Naive thymus-derived CD4-positive, alpha-beta T cell (primary cell): ENCODE results near the gene MICA. TPM values are rescaled to one million over a fixed set of nuclear protein-coding genes. Genes with fewer than 3 reads are reported as not detected.

ENCODE experiments used
- ATAC-seq: fragments of 150-1000 bp; cut with Tn5 transposase; 2 replicates; pipeline ENCODE4 v1.10.0; 2021; ENCODE audit warnings: mild to moderate bottlenecking, moderate library complexity
- CTCF ChIA-PET: fragments of 350-600 bp; sonication (Branson Sonifier 250); formaldehyde crosslinking; loops from one replicate; lab custom pipeline; 2021; ENCODE audit warnings: antibody characterized with exemption; lab: Charles Lee
- POLR2A ChIA-PET: fragments of 350-600 bp; sonication (Branson Sonifier 250); formaldehyde crosslinking; loops from one replicate; lab custom pipeline; 2021; ENCODE audit warnings: antibody characterized with exemption, inconsistent platforms; lab: Charles Lee
- DNase-seq, 9 donors: peaks; one replicate each; pipeline versions ENCODE4 v3.0.0 to v3.0.0-alpha.2; 2020 to 2022; ENCODE audit warnings: mixed read lengths in 1 of 9
- H3K27ac ChIP-seq: one replicate; pipeline ENCODE4 v1.7.0; 2013; ENCODE audit warnings: mild to moderate bottlenecking, low read depth, low read length, moderate library complexity
- H3K27me3 ChIP-seq, 2 donors: one replicate each; pipeline ENCODE4 v1.7.0; 2013; ENCODE audit warnings: low read length in 2 of 2, mild to moderate bottlenecking in 2 of 2, moderate library complexity in 2 of 2; ENCODE audit not compliant: control insufficient read depth in 2 of 2, insufficient read depth in 2 of 2
- H3K36me3 ChIP-seq, 3 experiments: 1 replicate in 2 of 3; 2 replicates in 1 of 3; pipeline ENCODE4 v1.7.0; 2013; ENCODE audit warnings: low read length in 3 of 3, mild to moderate bottlenecking in 3 of 3, moderate library complexity in 1 of 3; ENCODE audit not compliant: insufficient read depth in 3 of 3, control insufficient read depth in 2 of 3
- H3K4me1 ChIP-seq, 2 donors: one replicate each; pipeline ENCODE4 v1.7.0; 2013; ENCODE audit warnings: low read length in 2 of 2, mild to moderate bottlenecking in 2 of 2, moderate library complexity in 1 of 2; ENCODE audit not compliant: control insufficient read depth in 2 of 2, insufficient read depth in 2 of 2
- H3K4me3 ChIP-seq: 2 replicates; pipeline ENCODE4 v1.7.0; 2013; ENCODE audit warnings: mild to moderate bottlenecking, low read length
- H3K9me3 ChIP-seq, 3 experiments: 1 replicate in 2 of 3; 2 replicates in 1 of 3; pipeline ENCODE4 v1.7.0; 2013; ENCODE audit warnings: low read length in 3 of 3; ENCODE audit not compliant: control insufficient read depth in 2 of 3
- H3K27ac Mint-ChIP-seq, 9 donors: one replicate each; pipeline ENCODE4 v1.8.0; 2020 to 2022; ENCODE audit warnings: mixed read lengths in 9 of 9, mild to moderate bottlenecking in 8 of 9, moderate library complexity in 5 of 9, inconsistent platforms in 2 of 9
- H3K27me3 Mint-ChIP-seq, 5 donors: one replicate each; pipeline ENCODE4 v1.8.0; 2021 to 2022; ENCODE audit warnings: mixed read lengths in 5 of 5, mild to moderate bottlenecking in 1 of 5
- H3K36me3 Mint-ChIP-seq, 5 donors: one replicate each; pipeline ENCODE4 v1.8.0; 2020 to 2022; ENCODE audit warnings: mixed read lengths in 5 of 5, mild to moderate bottlenecking in 3 of 5, inconsistent platforms in 1 of 5
- H3K4me1 Mint-ChIP-seq, 7 donors: one replicate each; pipeline ENCODE4 v1.8.0; 2020 to 2022; ENCODE audit warnings: mixed read lengths in 7 of 7, mild to moderate bottlenecking in 3 of 7, inconsistent platforms in 1 of 7
- H3K4me3 Mint-ChIP-seq, 10 donors: one replicate each; pipeline ENCODE4 v1.8.0; 2020 to 2022; ENCODE audit warnings: mild to moderate bottlenecking in 10 of 10, mixed read lengths in 10 of 10, moderate library complexity in 6 of 10, inconsistent platforms in 2 of 10
- H3K9me3 Mint-ChIP-seq, 11 donors: one replicate each; pipeline ENCODE4 v1.8.0; 2020 to 2022; ENCODE audit warnings: mixed read lengths in 11 of 11, mild to moderate bottlenecking in 4 of 11, inconsistent platforms in 1 of 11, moderate library complexity in 1 of 11
- intact Hi-C, 2 donors: fragments of 100-400 bp; cut with micrococcal nuclease; formaldehyde crosslinking; loops; one replicate each; pipeline ENCODE4 v1.15.1; 2023
- polyA plus RNA-seq, 2 donors: library from polyadenylated mRNA; unstranded; fragments of 300-500 nt; fragmentation: Illumina TruSeq; gene quantifications; one replicate each; pipeline ENCODE4 v1.2.3, GENCODE V29; 2021
- total RNA-seq, 6 experiments: library from RNA in 5 of 6; stranded (reverse) in 5 of 6; gene quantifications; 1 replicate in 5 of 6; 2 replicates in 1 of 6; pipeline ENCODE4 v1.2.3 and lab custom pipeline; 2021 to 2026

MICA gene
- total and polyA plus RNA-seq, 7 experiments from 2014 or later: 4.3 to 17.4 (median 13.8) TPM

- peaks cover 18 to 38% (median 32%) of the 10 kb centered on the region in 3 experiments for H3K36me3 ChIP-seq
- ATAC-seq: peak; percentile 90
- H3K4me1 ChIP-seq: peaks cover 28 to 33% of the 10 kb centered on the region in 2 donors
- Mint-ChIP-seq H3K9me3 (peaks cover 0 to 11% (median 3%) of the 10 kb centered on the region in 11 donors), H3K36me3 (peaks cover 0 to 64% (median 39%) of the 10 kb centered on the region in 5 donors), H3K4me1 (peaks cover 49 to 66% (median 58%) of the 10 kb centered on the region in 7 donors), H3K27ac (peak within 1 kb of the TSS; percentile 99 to 100 (median 100)), H3K27me3 (peaks cover 0 to 19% (median 0%) of the 10 kb centered on the region in 5 donors), H3K4me3 (peak within 1 kb of the TSS; percentile 80 to 100 (median 98))
- H3K4me3 ChIP-seq: peak within 1 kb of the TSS; percentile 68
- intact Hi-C loops: loop anchor here (1.0 to 10.0 kb wide), 11 partner anchors 10 to 1615 kb away; partner anchors contain the start of genes HLA-C (in 2 of the 2), MRPS18B (in 2 of the 2), PPP1R10 (in 2 of the 2) and HLA-A (in 1 of the 2)
- peak; percentile 65 to 91 (median 82) for DNase-seq
- peak within 1 kb of the TSS; percentile 100 for H3K27ac ChIP-seq
- no peaks in the 10 kb centered on the region for H3K9me3 ChIP-seq
- CTCF ChIA-PET: interaction anchor here (2.2 kb wide), 1 partner anchor 10 kb away, joined by 12 read pairs; no protein-coding TSS in a partner anchor
- POLR2A ChIA-PET: interaction anchor here (0.6 to 4.4 kb wide), 11 partner anchors 8 to 864 kb away, joined by 3 to 63 read pairs (median 4); no protein-coding TSS in a partner anchor
- H3K27me3 ChIP-seq: no peaks in the 10 kb centered on the region
Observed at GRCh38 chr6:31356946-31357466, 46.4 kb upstream of the MICA start, which contains the start of gene HLA-B. TSS of gene HLA-B (minus strand) at chr6:31357179. CDS start at chr6:31357158, 21 bp downstream.

- ChIA-PET POLR2A (interaction anchor here (0.6 to 4.4 kb wide), 14 partner anchors 9 to 865 kb away, joined by 3 to 63 read pairs (median 4); no protein-coding TSS in a partner anchor), CTCF (interaction anchor here (1.3 to 2.2 kb wide), 3 partner anchors 9 to 163 kb away, joined by 3 to 12 read pairs (median 5); no protein-coding TSS in a partner anchor)
- H3K27ac ChIP-seq: peak overlapping the region; percentile 100
- peak overlapping the region; percentile 68 for H3K4me3 ChIP-seq
- H3K9me3 ChIP-seq: no peaks in the 10 kb centered on the region
- Mint-ChIP-seq H3K27ac (peak overlapping the region; percentile 99 to 100 (median 100)), H3K4me1 (peaks cover 41 to 58% (median 50%) of the 10 kb centered on the region in 7 donors), H3K36me3 (peaks cover 0 to 56% (median 33%) of the 10 kb centered on the region in 5 donors), H3K4me3 (peak overlapping the region; percentile 80 to 100 (median 98)), H3K9me3 (peaks cover 0 to 11% (median 3%) of the 10 kb centered on the region in 11 donors), H3K27me3 (peaks cover 0 to 26% (median 0%) of the 10 kb centered on the region in 5 donors)
- peaks cover 19 to 26% of the 10 kb centered on the region in 2 donors for H3K4me1 ChIP-seq
- DNase-seq (no peak), ATAC-seq (no peak)
- intact Hi-C loops: loop anchor here (1.0 to 10.0 kb wide), 11 partner anchors 9 to 1614 kb away; partner anchors contain the start of genes HLA-C (in 2 of the 2), MRPS18B (in 2 of the 2), PPP1R10 (in 2 of the 2) and HLA-A (in 1 of the 2)
- peaks cover 18 to 38% (median 32%) of the 10 kb centered on the region in 3 experiments for H3K36me3 ChIP-seq
- H3K27me3 ChIP-seq: no peaks in the 10 kb centered on the region
Observed at GRCh38 chr6:31357886-31358285, 45.5 kb upstream of the MICA start.

- peaks cover 36 to 54% (median 45%) of the 10 kb centered on the region in 7 donors for H3K4me1 Mint-ChIP-seq
- ChIA-PET CTCF (interaction anchor here (1.3 to 2.2 kb wide), 3 partner anchors 8 to 163 kb away, joined by 3 to 12 read pairs (median 5); no protein-coding TSS in a partner anchor), POLR2A (interaction anchor here (0.6 to 4.4 kb wide), 11 partner anchors 8 to 269 kb away, joined by 3 to 63 read pairs (median 4); no protein-coding TSS in a partner anchor)
- intact Hi-C loops: loop anchor here (5.0 to 10.0 kb wide), 4 partner anchors 741 to 1614 kb away; partner anchors contain the start of genes HLA-A (in 1 of the 2), MRPS18B (in 1 of the 2) and PPP1R10 (in 1 of the 2)
- Histone ChIP-seq H3K4me3 (peak overlapping the region; percentile 68), H3K4me1 (peaks cover 15 to 23% of the 10 kb centered on the region in 2 donors), H3K9me3 (no peaks in the 10 kb centered on the region), H3K27me3 (no peaks in the 10 kb centered on the region), H3K36me3 (peaks cover 18 to 37% (median 27%) of the 10 kb centered on the region in 3 experiments), H3K27ac (peak overlapping the region; percentile 100)
- peaks cover 0 to 29% (median 0%) of the 10 kb centered on the region in 5 donors for H3K27me3 Mint-ChIP-seq
- peaks cover 0 to 11% (median 3%) of the 10 kb centered on the region in 11 donors for H3K9me3 Mint-ChIP-seq
- peaks cover 0 to 52% (median 29%) of the 10 kb centered on the region in 5 donors for H3K36me3 Mint-ChIP-seq
- DNase-seq (no peak), ATAC-seq (no peak)
- H3K4me3 Mint-ChIP-seq: peak overlapping the region; percentile 80 to 100 (median 98)
- H3K27ac Mint-ChIP-seq: peak overlapping the region; percentile 99 to 100 (median 100)
Observed at GRCh38 chr6:31358302-31358701, 45.1 kb upstream of the MICA start.

- ATAC-seq (no peak), DNase-seq (no peak)
- Mint-ChIP-seq H3K9me3 (peaks cover 0 to 11% (median 3%) of the 10 kb centered on the region in 11 donors), H3K4me1 (peaks cover 27 to 53% (median 40%) of the 10 kb centered on the region in 7 donors), H3K36me3 (peaks cover 0 to 40% (median 16%) of the 10 kb centered on the region in 5 donors), H3K27me3 (peaks cover 0 to 38% (median 0%) of the 10 kb centered on the region in 5 donors), H3K27ac (peak overlapping the region in 4 of 9 donors; percentile 12 to 100 (median 60)), H3K4me3 (peak overlapping the region in 7 of 10 donors; percentile 13 to 97 (median 47))
- Histone ChIP-seq H3K4me3 (no peak overlapping the region), H3K27ac (no peak overlapping the region), H3K27me3 (no peaks in the 10 kb centered on the region), H3K4me1 (peaks cover 4 to 12% of the 10 kb centered on the region in 2 donors), H3K9me3 (no peaks in the 10 kb centered on the region), H3K36me3 (peaks cover 15 to 24% (median 15%) of the 10 kb centered on the region in 3 experiments)
- intact Hi-C loops: loop anchor here (5.0 to 10.0 kb wide), 4 partner anchors 742 to 1613 kb away; partner anchors contain the start of genes HLA-A (in 1 of the 2), MRPS18B (in 1 of the 2) and PPP1R10 (in 1 of the 2)
- ChIA-PET POLR2A (interaction anchor here (0.6 to 4.4 kb wide), 5 partner anchors 11 to 167 kb away, joined by 4 to 63 read pairs (median 4); no protein-coding TSS in a partner anchor), CTCF (interaction anchor here (2.1 kb wide), 1 partner anchor 162 kb away, joined by 7 read pairs; no protein-coding TSS in a partner anchor)
Observed at GRCh38 chr6:31359581-31359980, 43.8 kb upstream of the MICA start.

GRCh38 chr6:31362751-31363150 is 40.6 kb upstream of the MICA start:
- peaks cover 0 to 18% (median 3%) of the 10 kb centered on the region in 5 donors for H3K36me3 Mint-ChIP-seq
- peaks cover 0 to 59% (median 6%) of the 10 kb centered on the region in 5 donors for H3K27me3 Mint-ChIP-seq
- ATAC-seq (no peak), DNase-seq (no peak)
- CTCF ChIA-PET: no interaction called here
- peaks cover 4 to 6% of the 10 kb centered on the region in 2 donors for H3K4me1 ChIP-seq
- H3K9me3 Mint-ChIP-seq: peaks cover 0 to 9% (median 2%) of the 10 kb centered on the region in 11 donors
- POLR2A ChIA-PET: interaction anchor here (0.6 to 1.7 kb wide), 4 partner anchors 9 to 853 kb away, joined by 3 to 6 read pairs (median 4); no protein-coding TSS in a partner anchor
- no peaks in the 10 kb centered on the region for H3K36me3 ChIP-seq
- intact Hi-C loops: no loop called here
- H3K4me3 Mint-ChIP-seq: no peak overlapping the region
- H3K27ac Mint-ChIP-seq: no peak overlapping the region
- no peaks in the 10 kb centered on the region for H3K9me3 ChIP-seq
- H3K27me3 ChIP-seq: no peaks in the 10 kb centered on the region
- no peak overlapping the region for H3K27ac ChIP-seq
- H3K4me3 ChIP-seq: no peak overlapping the region
- H3K4me1 Mint-ChIP-seq: peaks cover 19 to 61% (median 39%) of the 10 kb centered on the region in 7 donors
